H1 (cell line): ENCODE measurements around the gene SMAD1. TPM values are rescaled to one million over a fixed set of nuclear protein-coding genes. Genes with fewer than 3 reads are reported as not detected.

Experiments used
- CTCF ChIA-PET: fragments of 300-600 bp; sonication (Branson Sonifier 250); formaldehyde crosslinking; loops from one replicate; lab custom pipeline; 2021; ENCODE audit not compliant: partially characterized antibody; lab: Charles Lee
- POLR2A ChIA-PET: fragments of 300-600 bp; sonication (Branson Sonifier 250); formaldehyde crosslinking; loops from one replicate; lab custom pipeline; 2021; ENCODE audit warnings: inconsistent platforms; ENCODE audit not compliant: partially characterized antibody; lab: Charles Lee
- DNase-seq, 2 experiments: peaks; one replicate each; pipeline versions ENCODE4 v3.0.0 to v3.0.0-alpha.2; 2010 to 2022; ENCODE audit warnings: low spot score in 2 of 2, low read depth in 1 of 2, mixed read lengths in 1 of 2
- FAIRE-seq: peaks from 2 replicates; lab custom pipeline; 2011; peaks lifted over from hg19 to GRCh38; lab: Jason Lieb, UNC
- H2AFZ ChIP-seq: 2 replicates; pipeline ENCODE4 v1.8.1; 2012; ENCODE audit warnings: low read length, inconsistent platforms
- H2AK5ac ChIP-seq: 2 replicates; pipeline ENCODE4 v1.6.1; 2013; ENCODE audit warnings: low read depth, low read length
- H2BK120ac ChIP-seq: replicated peaks from 2 replicates; pipeline ENCODE3; 2013; ENCODE audit warnings: low read depth, low read length, inconsistent platforms
- H2BK12ac ChIP-seq: 2 replicates; pipeline ENCODE4 v1.6.1; 2013; ENCODE audit warnings: low read depth, low read length
- H2BK15ac ChIP-seq: 2 replicates; pipeline ENCODE4 v1.6.1; 2013; ENCODE audit warnings: low read length
- H2BK20ac ChIP-seq: 2 replicates; pipeline ENCODE4 v1.6.1; 2013; ENCODE audit warnings: low read length
- H2BK5ac ChIP-seq: 2 replicates; pipeline ENCODE4 v1.6.1; 2013; ENCODE audit warnings: low read depth, low read length
- H3K14ac ChIP-seq: 2 replicates; pipeline ENCODE4 v1.6.1; 2013; ENCODE audit warnings: inconsistent platforms; ENCODE audit not compliant: insufficient read length
- H3K18ac ChIP-seq: 2 replicates; pipeline ENCODE4 v1.6.1; 2013; ENCODE audit warnings: low read length; ENCODE audit errors: extremely low read depth
- H3K23ac ChIP-seq: 2 replicates; pipeline ENCODE4 v1.6.1; 2013; ENCODE audit warnings: inconsistent platforms; ENCODE audit not compliant: insufficient read length
- H3K23me2 ChIP-seq: 2 replicates; pipeline ENCODE4 v1.6.1; 2013; ENCODE audit warnings: low read depth, low read length
- H3K27ac ChIP-seq: 2 replicates; pipeline ENCODE4 v1.6.1; 2011; ENCODE audit warnings: low read depth, low read length, inconsistent platforms
- H3K27me3 ChIP-seq, 4 experiments: replicated peaks in 1 of 4; 1 replicate in 1 of 4; 2 replicates in 3 of 4; pipeline versions ENCODE4 v1.6.1 to v1.8.1; 2011 to 2013; ENCODE audit warnings: low read length in 3 of 4, mild to moderate bottlenecking in 3 of 4, inconsistent platforms in 2 of 4, mixed read lengths in 2 of 4, moderate library complexity in 1 of 4; ENCODE audit not compliant: control insufficient read depth in 3 of 4, insufficient read depth in 3 of 4; ENCODE audit errors: extremely low read depth in 1 of 4
- H3K36me3 ChIP-seq, 4 experiments: 2 replicates each; pipeline versions ENCODE4 v1.6.1 to v1.8.1; 2011 to 2013; ENCODE audit warnings: mild to moderate bottlenecking in 4 of 4, low read length in 3 of 4, moderate library complexity in 2 of 4, control low read depth in 1 of 4, inconsistent platforms in 1 of 4; ENCODE audit not compliant: insufficient read depth in 4 of 4, control insufficient read depth in 2 of 4
- H3K4ac ChIP-seq: replicated peaks from 2 replicates; pipeline ENCODE3; 2013; ENCODE audit warnings: low read length, low read depth, mixed read lengths, inconsistent platforms; ENCODE audit not compliant: insufficient read length
- H3K4me1 ChIP-seq, 4 experiments: replicated peaks in 1 of 4; 1 replicate in 1 of 4; 2 replicates in 3 of 4; pipeline versions ENCODE4 v1.6.1 to v1.8.1; 2011 to 2013; ENCODE audit warnings: low read length in 3 of 4, inconsistent platforms in 2 of 4, mixed read lengths in 1 of 4; ENCODE audit not compliant: insufficient read depth in 4 of 4, control insufficient read depth in 3 of 4
- H3K4me2 ChIP-seq, 2 experiments: 2 replicates each; pipeline versions ENCODE4 v1.6.1 to v1.8.1; 2011 to 2013; ENCODE audit warnings: low read depth in 2 of 2, low read length in 2 of 2, control low read depth in 1 of 2, inconsistent platforms in 1 of 2, mild to moderate bottlenecking in 1 of 2; ENCODE audit not compliant: insufficient read depth in 1 of 2
- H3K4me3 ChIP-seq, 4 experiments: fragments of 200-600, 300-600 bp in 1 of 4; sonication (generic), shearing (Covaris generic), sonication (Bioruptor Twin) in 1 of 4; 2 replicates each; pipeline versions ENCODE4 v1.5.1 to v1.8.1; 2011 to 2016; ENCODE audit warnings: low read length in 4 of 4, low read depth in 3 of 4, control low read depth in 2 of 4, inconsistent platforms in 2 of 4, mild to moderate bottlenecking in 2 of 4, mixed read lengths in 1 of 4, moderate library complexity in 1 of 4; ENCODE audit not compliant: insufficient read depth in 2 of 4; ENCODE audit errors: extremely low read depth in 1 of 4
- H3K56ac ChIP-seq: replicated peaks from 2 replicates; pipeline ENCODE3; 2013; ENCODE audit warnings: low read depth, mild to moderate bottlenecking, mixed read lengths, low read length, inconsistent platforms; ENCODE audit not compliant: insufficient read length
- H3K79me1 ChIP-seq: 2 replicates; pipeline ENCODE4 v1.6.1; 2013; ENCODE audit warnings: low read depth, low read length, control low read depth
- H3K79me2 ChIP-seq, 2 experiments: 2 replicates each; pipeline versions ENCODE4 v1.6.1 to v1.8.1; 2012 to 2013; ENCODE audit warnings: low read length in 2 of 2, mild to moderate bottlenecking in 2 of 2, inconsistent platforms in 1 of 2; ENCODE audit not compliant: insufficient read depth in 2 of 2, control insufficient read depth in 1 of 2
- H3K9ac ChIP-seq, 4 experiments: replicated peaks in 1 of 4; 1 replicate in 1 of 4; 2 replicates in 3 of 4; pipeline versions ENCODE4 v1.6.1 to v1.8.1; 2011 to 2013; ENCODE audit warnings: low read depth in 3 of 4, low read length in 3 of 4, control low read depth in 2 of 4, mild to moderate bottlenecking in 2 of 4, moderate library complexity in 2 of 4, inconsistent platforms in 1 of 4; ENCODE audit errors: extremely low read depth in 1 of 4
- H3K9me3 ChIP-seq, 2 experiments: 2 replicates each; pipeline versions ENCODE4 v1.6.1 to v1.8.1; 2012 to 2013; ENCODE audit warnings: mild to moderate bottlenecking in 2 of 2, moderate library complexity in 2 of 2, control low read depth in 1 of 2, inconsistent platforms in 1 of 2, low read depth in 1 of 2, low read length in 1 of 2, mixed read lengths in 1 of 2; ENCODE audit not compliant: insufficient read depth in 2 of 2
- H4K20me1 ChIP-seq, 2 experiments: replicated peaks in 1 of 2; 2 replicates each; pipeline versions ENCODE3 to v1.8.1; 2011 to 2013; ENCODE audit warnings: inconsistent platforms in 2 of 2, low read length in 2 of 2, mild to moderate bottlenecking in 1 of 2; ENCODE audit not compliant: insufficient read depth in 2 of 2, control insufficient read depth in 1 of 2
- H4K5ac ChIP-seq: 2 replicates; pipeline ENCODE4 v1.6.1; 2013; ENCODE audit warnings: low read length, low read depth, mixed read lengths, inconsistent platforms; ENCODE audit not compliant: insufficient read length
- H4K8ac ChIP-seq: 2 replicates; pipeline ENCODE4 v1.8.0; 2013; ENCODE audit warnings: mild to moderate bottlenecking, moderate library complexity, low read length, inconsistent platforms; ENCODE audit not compliant: insufficient read depth; ENCODE audit errors: extremely low read depth
- H4K91ac ChIP-seq: replicated peaks from 2 replicates; pipeline ENCODE3; 2013; ENCODE audit warnings: low read length, mixed read lengths, inconsistent platforms; ENCODE audit not compliant: insufficient read length
- ASH2L ChIP-seq: fragments of 200-600, 300-600 bp; sonication (generic); IDR thresholded peaks from one replicate; pipeline ENCODE4 v1.7.1; 2017; ENCODE audit warnings: low read length
- BRCA1 ChIP-seq: IDR thresholded peaks from 2 replicates; pipeline ENCODE4 v1.6.1; 2012; ENCODE audit warnings: low read depth, low read length, improper control_type of control experiment
- EZH2 ChIP-seq: fragments of 200-600 bp; sonication (generic); IDR thresholded peaks from 2 replicates; pipeline ENCODE4 v1.7.1; 2012; ENCODE audit warnings: low read depth, mild to moderate bottlenecking, moderate library complexity, low read length, inconsistent platforms; ENCODE audit not compliant: severe bottlenecking
- HDAC2 ChIP-seq, 2 experiments: fragments of 300-600 bp in 1 of 2; sonication (generic) in 1 of 2; IDR thresholded peaks; 2 replicates each; pipeline ENCODE4 v1.6.1; 2011 to 2012; ENCODE audit warnings: low read depth in 2 of 2, low read length in 2 of 2, mild to moderate bottlenecking in 2 of 2, moderate library complexity in 2 of 2, borderline replicate concordance in 1 of 2, inconsistent platforms in 1 of 2
- MAX ChIP-seq: IDR thresholded peaks from 2 replicates; pipeline ENCODE4 v1.6.1; 2012; ENCODE audit warnings: inconsistent platforms
- POLR2AphosphoS5 ChIP-seq: IDR thresholded peaks from 2 replicates; pipeline ENCODE4 v1.6.1; 2011; ENCODE audit warnings: low read depth, low read length
- RXRA ChIP-seq: IDR thresholded peaks from 2 replicates; pipeline ENCODE4 v1.6.1; 2011; ENCODE audit warnings: low read depth, mild to moderate bottlenecking, low read length, moderate library complexity; ENCODE audit not compliant: insufficient read depth
- SIRT6 ChIP-seq: IDR thresholded peaks from one replicate; pipeline ENCODE4 v1.7.1; 2012; ENCODE audit warnings: low read length, inconsistent platforms
- SRF ChIP-seq: IDR thresholded peaks from 2 replicates; pipeline ENCODE4 v1.6.1; 2011; ENCODE audit warnings: mild to moderate bottlenecking, low read depth, low read length, moderate library complexity
- TBP ChIP-seq: IDR thresholded peaks from 2 replicates; pipeline ENCODE4 v1.6.1; 2011; ENCODE audit warnings: low read depth, low read length, improper control_type of control experiment
- WGBS, 2 experiments: shearing (Covaris generic) in 1 of 2; methylation state at CpG; one replicate each; pipeline versions ENCODE4 v1.1.6 to v1.1.7; 2013 to 2015; ENCODE audit warnings: low lambda C conversion rate in 2 of 2, mixed read lengths in 2 of 2, inconsistent platforms in 1 of 2, low coverage in 1 of 2, missing lambda C conversion rate in 1 of 2; ENCODE audit not compliant: insufficient replicate concordance in 2 of 2, insufficient coverage in 1 of 2, insufficient read length in 1 of 2; ENCODE audit errors: extremely low coverage in 1 of 2, missing lambda C conversion rate in 1 of 2; 5-methylcytosine and 5-hydroxymethylcytosine counted together
- polyA plus RNA-seq, 7 experiments: library from polyadenylated mRNA; depleted of rRNA in 3 of 7; stranded (reverse) in 5 of 7; unstranded in 2 of 7; fragments of >200 nt in 5 of 7; fragments of 200-250 nt in 2 of 7; gene quantifications; 1 replicate in 5 of 7; 2 replicates in 1 of 7; 4 replicates in 1 of 7; pipeline versions ENCODE4 v1.2.1 to v1.2.3, GENCODE V29; 2011 to 2013; ENCODE audit warnings: missing spikeins in 2 of 7, mixed read lengths in 2 of 7
- total RNA-seq: library from RNA; stranded (reverse); fragmentation: NEBNext Ultra II Directional; extraction: Animal tissue kit (Norgen Biotek cat#: 25700); gene quantifications from 2 replicates; pipeline ENCODE4 v1.2.1, GENCODE V29; 2021
- TF ChIP-seq, protein P1 (sequence below): IDR thresholded peaks from 2 replicates; pipeline ENCODE4 v1.6.1; 2012; ENCODE audit warnings: low read length, inconsistent platforms

The SMAD1 gene
- total and polyA plus RNA-seq, 2 of the 8 experiments (the other 6 are each of a cell fraction or from before 2014, with no cell fraction given) = 22.6 to 25.3 TPM

DNA sequence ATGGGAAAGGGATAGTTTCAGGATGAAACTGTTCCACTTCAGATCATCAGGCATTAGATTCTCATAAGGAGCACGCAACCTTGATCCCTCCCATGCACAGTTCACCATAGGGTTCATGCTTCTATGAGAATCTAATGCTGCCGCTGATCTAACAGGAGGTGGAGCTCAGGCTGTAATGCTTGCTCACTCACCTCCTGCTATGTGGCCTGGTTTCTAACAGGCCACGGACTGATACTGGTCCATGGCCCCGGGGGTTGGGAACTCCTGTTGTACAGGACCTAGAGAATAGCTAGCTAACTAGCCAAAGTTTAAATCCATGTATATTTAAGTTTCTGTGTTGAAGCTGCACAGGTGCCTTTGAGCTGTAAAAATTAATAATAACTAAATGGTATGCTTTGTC lies 71.7 kb downstream of the SMAD1 start:
- H3K79me1 ChIP-seq = no peaks in the 10 kb centered on the region
- H2BK15ac ChIP-seq = no peak overlapping the region
- H4K20me1 ChIP-seq = no peaks in the 10 kb centered on the region
- DNase-seq = no peak
- 0 out of 4 replicates have a peak, but pooled peaks cover 2 to 7% of the 10 kb centered on the region in 2 experiments for H3K9me3 ChIP-seq
- CTCF ChIA-PET = interaction anchor here (0.6 to 1.4 kb wide), 3 partner anchors 14 to 56 kb away, joined by 3 to 6 read pairs (median 4); no protein-coding TSS in a partner anchor
- H2AK5ac ChIP-seq = no peak overlapping the region
- no peak overlapping the region for H3K23ac ChIP-seq
- H4K8ac ChIP-seq = no peak overlapping the region
- WGBS, 2 experiments = 91% methylated on average over 4 of the region's 4 CpGs; no CpG with 5 or more reads in 1 of the 2 experiments
- no peak overlapping the region for H3K56ac ChIP-seq
- H2BK120ac ChIP-seq = no peak overlapping the region
- H3K14ac ChIP-seq = no peak overlapping the region
- H2BK5ac ChIP-seq = no peak overlapping the region
- H3K4me2 ChIP-seq = no peak overlapping the region
- FAIRE-seq = no peak
- H4K91ac ChIP-seq = no peak overlapping the region
- peaks cover 0 to 11% (median 6%) of the 10 kb centered on the region in 4 experiments; a peak in 3 of 8 replicates for H3K36me3 ChIP-seq
- H2BK20ac ChIP-seq = no peak overlapping the region
- no peak overlapping the region for H2AFZ ChIP-seq
- no peak overlapping the region for H4K5ac ChIP-seq
- H3K18ac ChIP-seq = no peak overlapping the region
- H3K4me3 ChIP-seq = no peak overlapping the region
- no peak overlapping the region for H3K27ac ChIP-seq
- H3K79me2 ChIP-seq = no peaks in the 10 kb centered on the region
- H3K23me2 ChIP-seq = no peaks in the 10 kb centered on the region
- no peaks in the 10 kb centered on the region for H3K27me3 ChIP-seq
- no peak overlapping the region for H2BK12ac ChIP-seq
- H3K9ac ChIP-seq = no peak overlapping the region
- no peak overlapping the region for H3K4ac ChIP-seq
- POLR2A ChIA-PET = no interaction called here
- H3K4me1 ChIP-seq = no peaks in the 10 kb centered on the region
- TF ChIP-seq SRF = no peak
- TF ChIP-seq BRCA1 = no peak
- no peak for TF ChIP-seq SIRT6
- TF ChIP-seq EZH2 = no peak
- no peak for TF ChIP-seq MAX
- TF ChIP-seq, protein P1, sequence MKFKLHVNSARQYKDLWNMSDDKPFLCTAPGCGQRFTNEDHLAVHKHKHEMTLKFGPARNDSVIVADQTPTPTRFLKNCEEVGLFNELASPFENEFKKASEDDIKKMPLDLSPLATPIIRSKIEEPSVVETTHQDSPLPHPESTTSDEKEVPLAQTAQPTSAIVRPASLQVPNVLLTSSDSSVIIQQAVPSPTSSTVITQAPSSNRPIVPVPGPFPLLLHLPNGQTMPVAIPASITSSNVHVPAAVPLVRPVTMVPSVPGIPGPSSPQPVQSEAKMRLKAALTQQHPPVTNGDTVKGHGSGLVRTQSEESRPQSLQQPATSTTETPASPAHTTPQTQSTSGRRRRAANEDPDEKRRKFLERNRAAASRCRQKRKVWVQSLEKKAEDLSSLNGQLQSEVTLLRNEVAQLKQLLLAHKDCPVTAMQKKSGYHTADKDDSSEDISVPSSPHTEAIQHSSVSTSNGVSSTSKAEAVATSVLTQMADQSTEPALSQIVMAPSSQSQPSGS = no peak
- TF ChIP-seq HDAC2 (IDR thresholded peaks at IDR 0.05; ENCODE audit: borderline replicate concordance in 1 of 2, low read depth in 2 of 2, low read length in 2 of 2) = no peak
- TF ChIP-seq ASH2L = no peak
- no peak for TF ChIP-seq POLR2AphosphoS5
- no peak for TF ChIP-seq TBP
- TF ChIP-seq RXRA = no peak
